NOMO-1 treated with dmso at 0.1 percent for 144 hours (cell line): ENCODE measurements around the gene TLE5.
"Not testable (repeated sequence)": the region's sequence is repeated elsewhere in the genome, so short reads cannot be mapped to it uniquely, and the experiment has no call there.

Experiments used
- DNase-seq: peaks from one replicate; lab custom pipeline; 2025; ENCODE audit not compliant: unreplicated experiment; lab: John Stamatoyannopoulos, UW

TLE5 gene

DNA sequence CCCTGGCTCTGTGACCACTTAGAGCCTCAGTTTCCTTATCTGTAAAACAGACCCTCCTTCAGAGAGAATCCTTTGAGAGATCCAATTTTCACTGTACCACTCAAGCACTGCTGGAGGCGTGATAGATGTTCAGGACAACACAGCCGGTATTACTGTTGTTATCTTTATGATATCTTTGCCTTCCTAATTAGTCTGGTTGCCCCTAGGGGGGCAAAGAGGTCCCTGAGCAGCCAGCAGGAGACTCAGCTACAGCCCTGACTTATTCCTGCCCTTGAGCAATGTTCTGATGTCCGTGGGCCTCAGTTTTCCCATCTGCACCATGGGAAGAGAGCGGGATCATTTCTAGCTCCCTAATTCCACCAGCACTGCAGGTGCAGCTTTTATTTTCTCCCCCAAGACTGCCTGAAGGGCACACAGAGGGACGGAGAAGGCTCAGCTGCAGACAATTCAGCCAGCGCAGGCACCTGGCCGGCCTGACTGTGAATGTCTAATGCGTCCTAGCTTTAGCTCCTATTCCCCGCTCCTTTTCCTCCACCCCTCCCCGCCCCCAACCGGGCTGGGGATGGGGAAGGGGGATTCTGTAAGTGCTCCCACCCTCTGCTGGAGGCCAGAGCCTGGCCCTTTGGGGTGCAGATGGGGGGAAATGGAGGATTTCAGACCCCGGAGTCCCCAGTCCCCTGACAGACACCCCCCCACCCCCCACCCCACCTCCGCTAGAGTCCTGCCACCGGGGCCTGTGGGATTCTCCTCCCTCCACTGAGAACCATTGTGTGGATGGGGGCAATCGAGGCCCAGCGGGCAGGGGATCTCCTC, 16.2 kb downstream of the TLE5 start:
- DNase-seq, result no peak

- no peak for DNase-seq
Measured at GRCh38 chr19:3045191-3045590, 17.1 kb downstream of the TLE5 start.

DNA sequence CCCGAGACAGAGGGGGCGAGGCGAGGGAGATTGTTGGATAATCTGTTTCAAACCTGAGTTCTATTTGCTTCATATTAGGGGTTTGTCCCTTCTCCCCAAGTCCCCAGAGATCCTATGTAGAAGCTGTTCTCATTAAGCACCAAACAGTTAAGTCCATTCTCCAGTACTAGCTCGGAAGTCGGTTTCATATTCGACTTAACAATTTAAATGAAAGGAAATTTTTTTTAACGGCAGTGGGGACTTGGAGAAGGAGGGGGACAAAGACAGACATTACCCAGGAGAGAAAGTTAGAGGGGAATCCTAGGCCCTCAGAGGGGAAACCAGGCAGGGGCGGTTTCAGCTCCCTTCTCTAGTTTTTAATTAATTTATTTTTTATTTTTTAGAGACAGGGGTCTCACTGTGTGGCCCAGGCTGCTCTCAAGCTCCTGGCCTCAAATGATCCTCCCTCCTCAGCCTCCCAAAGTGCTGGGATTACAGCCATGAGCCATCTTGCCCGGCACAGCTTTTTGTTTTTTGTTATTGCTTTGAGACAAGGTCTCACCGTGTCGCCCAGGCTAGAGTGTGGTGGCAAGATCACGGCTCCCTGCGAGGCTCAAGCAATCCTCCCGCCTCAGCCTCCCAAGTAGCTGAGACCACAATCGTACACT, 19.6 kb downstream of the TLE5 start:
- DNase-seq, result no peak

DNA sequence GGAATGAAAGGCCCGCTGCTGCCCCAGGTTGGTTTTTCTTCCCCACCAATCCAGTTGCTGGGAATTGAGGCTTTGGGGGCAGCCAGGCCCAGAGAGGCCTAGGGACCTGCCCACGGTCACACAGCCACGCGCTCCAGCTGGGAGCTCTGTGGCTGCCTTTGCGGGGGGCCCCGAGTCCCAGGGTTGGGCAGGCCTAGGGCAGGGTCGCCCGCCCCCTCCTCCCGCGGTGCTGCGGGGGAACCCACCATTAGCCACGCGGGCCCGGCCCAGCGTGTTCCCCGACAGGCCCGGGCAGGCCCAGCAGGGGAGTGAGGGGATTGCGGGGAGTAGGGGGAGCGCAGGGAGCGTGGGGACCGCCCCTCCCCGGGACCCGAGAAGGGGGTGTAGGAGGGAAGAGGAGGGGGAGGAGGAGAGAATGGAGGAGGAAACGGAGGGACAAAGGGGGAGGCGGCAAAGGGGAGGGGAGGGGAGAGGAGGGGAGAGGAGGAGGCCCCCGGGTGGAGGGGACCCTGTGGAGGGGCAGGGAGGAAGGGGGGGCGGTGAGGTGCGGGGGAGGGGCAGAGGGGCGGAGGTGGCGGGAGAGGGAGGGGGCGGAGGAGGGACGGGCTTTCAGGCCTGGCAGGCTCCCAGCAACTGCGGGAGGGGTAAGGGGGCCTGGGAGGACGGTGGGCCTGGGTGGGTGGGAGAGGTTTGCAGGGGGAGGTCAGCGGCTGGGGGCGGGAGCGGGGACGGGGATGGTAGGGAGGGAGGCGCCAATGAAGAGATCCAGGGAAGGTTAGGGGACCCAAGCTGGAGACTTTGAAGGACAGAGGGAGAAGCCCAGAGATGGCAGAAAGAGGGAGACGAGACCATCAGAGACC, 20.3 kb downstream of the TLE5 start:
- DNase-seq, result no peak

- no peak for DNase-seq
Measured at GRCh38 chr19:3041327-3041726, 21.0 kb downstream of the TLE5 start.

DNA sequence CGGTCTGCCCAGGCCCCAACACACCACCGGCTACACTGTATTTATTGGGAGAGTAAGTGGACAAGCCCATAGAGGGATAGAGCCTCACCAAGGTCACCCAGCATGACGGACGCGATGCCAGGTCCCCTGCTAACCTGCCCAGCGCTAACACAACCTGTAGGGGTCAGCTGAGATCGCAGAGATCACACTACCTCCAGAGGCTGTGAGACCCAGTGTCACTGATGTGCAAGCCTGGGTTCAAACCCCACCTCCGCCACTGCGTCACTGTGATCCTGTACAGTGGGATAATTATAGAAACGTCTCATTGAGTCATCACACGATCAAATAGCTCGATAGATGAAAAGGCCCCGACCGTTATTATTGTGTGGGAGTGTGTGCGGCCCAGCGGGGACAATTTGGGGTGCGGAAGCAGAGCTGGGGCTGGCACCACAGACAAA, 22.6 kb downstream of the TLE5 start:
- no peak for DNase-seq

GRCh38 chr19:3039125-3039524, 23.2 kb downstream of the TLE5 start:
- no peak for DNase-seq

DNA sequence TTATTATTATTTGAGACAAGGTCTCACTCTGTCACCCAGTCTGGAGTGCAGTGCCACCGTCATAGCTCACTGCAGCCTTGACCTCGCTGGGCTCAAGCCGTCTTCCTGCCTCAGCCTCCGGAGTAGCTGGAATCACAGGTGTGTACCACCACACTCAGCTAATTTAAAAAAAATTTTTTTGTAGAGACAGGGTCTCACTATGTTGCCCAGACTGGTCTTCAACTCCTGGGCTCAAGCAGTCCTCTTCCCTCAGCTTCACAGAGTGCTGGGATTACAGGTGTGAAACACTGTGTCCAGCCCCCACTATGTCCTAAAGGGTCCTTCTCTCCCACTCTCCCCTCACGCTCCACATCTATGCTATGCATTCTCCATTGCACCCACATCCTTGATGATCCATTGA, 24.1 kb downstream of the TLE5 start:
- DNase-seq, result no peak

GRCh38 chr19:3036977-3037544, 25.2 kb downstream of the TLE5 start:
- DNase-seq, result not testable (repeated sequence)

DNA sequence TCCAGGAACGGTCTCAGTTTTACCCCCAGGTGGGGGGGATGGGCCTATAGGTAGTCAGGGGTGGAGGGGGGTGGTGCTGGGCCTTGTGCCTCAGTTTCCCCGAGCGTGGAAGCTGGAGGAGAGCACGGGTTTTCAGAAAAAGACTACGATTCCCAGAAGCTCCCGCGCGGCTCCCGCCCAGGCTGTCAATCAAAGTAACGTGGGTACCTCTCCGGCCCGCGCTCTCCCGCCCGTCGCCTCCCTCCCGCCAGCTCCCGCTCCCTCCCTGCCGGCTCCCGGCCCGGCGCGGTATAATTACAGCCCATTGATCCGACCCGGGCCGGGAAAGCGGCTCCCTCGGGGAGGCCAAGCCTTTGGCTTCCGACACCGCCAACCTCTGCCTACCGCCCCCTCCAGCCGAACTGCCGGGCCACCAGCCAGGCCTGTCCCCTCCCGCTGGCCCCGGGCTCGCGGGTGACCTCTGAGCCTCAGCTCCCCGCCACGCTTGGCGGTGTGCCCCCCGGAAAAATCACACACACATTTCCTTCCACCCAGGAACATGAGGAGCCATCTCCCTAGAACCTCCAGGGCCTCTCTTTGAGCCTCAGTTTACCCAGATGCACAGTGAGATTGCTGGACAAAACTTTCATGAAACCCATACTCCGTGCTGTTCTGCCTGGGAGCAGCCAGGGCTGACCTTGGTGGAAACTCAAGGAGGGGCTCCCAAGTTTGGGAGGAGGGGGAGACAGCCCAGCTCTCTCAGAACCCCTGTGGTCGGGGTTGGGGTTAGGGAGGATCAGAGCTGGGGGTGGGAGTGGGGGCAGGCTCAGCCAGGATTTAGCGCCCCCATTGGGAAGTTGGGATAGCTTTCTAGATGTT, 25.9 kb downstream of the TLE5 start:
- peak; percentile 89 for DNase-seq

DNA sequence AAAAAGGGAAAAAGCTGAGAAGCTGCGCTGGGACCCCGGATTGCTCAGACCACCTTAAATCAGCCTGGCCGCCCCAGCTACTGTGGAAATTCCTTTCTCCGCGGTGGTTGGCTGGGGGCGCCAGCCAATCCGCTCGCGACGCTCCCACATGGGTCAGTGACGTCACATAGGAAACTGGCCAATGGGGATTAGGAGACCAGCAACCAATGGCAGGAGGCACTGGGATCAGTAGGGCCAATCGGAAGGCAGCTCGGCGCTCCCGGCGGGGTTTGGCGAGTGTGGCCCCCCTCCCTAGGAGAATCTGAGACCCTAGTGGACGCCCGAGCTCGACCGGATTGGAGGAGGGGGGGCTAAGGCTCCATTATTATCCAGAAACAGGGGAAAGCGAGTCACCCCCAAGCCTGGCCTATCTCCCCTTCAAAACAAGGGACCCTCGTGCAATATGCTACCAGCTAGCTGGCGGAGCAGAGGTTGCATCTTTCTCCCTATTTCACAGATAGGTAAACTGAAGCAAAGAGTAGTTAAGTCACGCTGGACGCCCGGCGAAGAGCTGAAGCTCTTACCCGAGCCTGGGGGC, 26.7 kb downstream of the TLE5 start:
- peak; percentile 94 for DNase-seq

- peak; percentile 15 for DNase-seq
Measured at GRCh38 chr19:3034656-3035541, 27.4 kb downstream of the TLE5 start.

- no peak for DNase-seq
Measured at GRCh38 chr19:3034406-3034655, 28.0 kb downstream of the TLE5 start.

DNA sequence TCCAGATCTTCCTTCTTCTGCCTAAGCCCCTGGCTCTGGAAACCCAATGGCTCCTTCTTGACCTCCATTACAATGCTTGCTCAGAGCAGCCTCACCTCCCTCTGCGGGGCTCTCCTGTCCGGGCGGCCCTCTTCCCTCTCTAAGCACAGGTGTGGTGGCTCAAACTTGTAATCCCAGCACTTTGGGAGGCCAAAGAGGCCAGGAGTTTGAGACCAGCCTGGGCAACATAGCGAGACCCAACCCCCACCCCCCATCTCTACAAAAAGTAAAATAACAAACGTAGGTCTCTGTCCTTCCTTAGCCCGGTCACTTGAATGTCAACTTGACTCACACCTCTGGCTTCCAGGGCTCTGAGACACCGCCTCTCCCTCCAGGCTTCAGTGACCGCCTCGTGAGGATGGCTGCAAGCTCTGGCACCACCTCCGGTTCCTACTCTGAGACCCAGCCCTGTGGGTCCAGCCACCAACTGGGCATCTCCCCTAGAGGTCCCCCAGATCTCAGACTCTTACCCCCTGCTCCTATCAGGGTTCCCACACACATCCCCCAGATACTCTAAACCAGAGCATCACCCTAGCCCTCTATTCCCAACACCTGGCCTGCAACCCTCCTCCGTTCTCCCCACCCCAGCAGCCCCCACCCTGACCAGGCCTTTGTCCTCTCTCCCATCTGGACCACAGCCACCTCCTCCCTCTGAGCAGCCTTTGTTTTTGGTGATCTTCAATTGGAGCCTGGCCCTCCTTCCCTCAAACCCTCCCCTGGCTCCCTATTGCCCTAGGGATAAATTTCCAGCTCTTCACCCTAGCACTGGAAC, 28.5 kb downstream of the TLE5 start:
- no peak for DNase-seq

DNA sequence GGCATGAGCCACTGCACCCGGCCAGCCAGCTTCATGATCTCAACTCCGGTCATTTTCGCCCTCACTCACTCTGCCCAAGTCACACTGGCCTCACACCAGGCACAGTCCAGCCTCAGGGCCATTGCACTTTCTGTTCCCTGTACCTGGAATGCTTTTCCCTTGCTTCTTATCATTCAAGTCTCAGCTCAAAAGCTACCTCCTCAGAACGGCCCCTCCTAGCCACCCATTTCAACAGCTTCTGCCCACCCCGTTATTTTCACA, 30.8 kb downstream of the TLE5 start:
- no peak for DNase-seq

DNA sequence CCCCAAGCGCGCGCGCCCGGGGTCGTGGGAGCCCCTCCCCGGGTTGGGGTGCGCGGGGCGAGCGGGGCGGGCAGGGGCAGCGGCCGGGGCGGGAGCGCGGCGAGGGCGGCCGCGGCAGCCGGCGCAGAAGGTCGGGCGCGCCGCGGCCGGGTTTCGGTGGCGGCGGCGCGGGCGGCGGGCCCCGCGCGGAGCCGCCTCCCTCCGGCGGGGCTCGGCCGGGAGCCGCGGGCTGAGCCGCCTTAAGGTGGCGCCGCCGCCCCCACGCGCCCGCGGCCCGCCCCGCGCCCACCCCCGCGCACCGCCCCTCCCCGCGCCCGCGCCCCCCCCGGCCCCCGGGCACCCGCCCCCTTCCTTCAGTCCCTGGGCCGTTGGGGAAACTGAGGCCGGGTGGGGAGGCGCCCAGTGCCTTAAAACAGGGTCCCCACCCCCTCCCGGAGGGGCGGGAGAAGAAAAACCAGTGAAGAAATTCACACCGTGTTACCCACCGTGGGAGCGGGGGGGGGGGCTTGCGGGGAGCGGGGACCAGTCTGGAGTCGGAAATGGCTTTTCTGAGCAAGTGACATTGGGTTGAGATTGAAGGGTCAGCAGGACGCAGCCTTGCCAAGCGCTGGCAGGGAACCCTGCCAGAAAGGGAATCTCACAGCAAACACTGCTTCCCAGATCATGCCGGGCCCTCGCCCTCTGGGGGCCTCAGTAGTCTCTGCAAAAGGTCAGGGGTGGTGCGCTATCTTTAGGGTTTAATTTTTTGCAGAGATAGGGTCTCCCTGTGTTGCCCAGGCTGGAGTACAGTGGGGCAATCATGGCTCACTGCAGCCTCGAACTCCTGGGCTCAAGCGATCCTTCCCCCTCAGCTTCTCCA, 33.0 kb downstream of the TLE5 start, which contains the start of gene TLE2:
Gene TLE2 (minus strand): TSS at position 216 of the 859 bp plus-strand sequence. CDS start 376 bp downstream, outside the sequence.
- DNase-seq, result no peak

DNA sequence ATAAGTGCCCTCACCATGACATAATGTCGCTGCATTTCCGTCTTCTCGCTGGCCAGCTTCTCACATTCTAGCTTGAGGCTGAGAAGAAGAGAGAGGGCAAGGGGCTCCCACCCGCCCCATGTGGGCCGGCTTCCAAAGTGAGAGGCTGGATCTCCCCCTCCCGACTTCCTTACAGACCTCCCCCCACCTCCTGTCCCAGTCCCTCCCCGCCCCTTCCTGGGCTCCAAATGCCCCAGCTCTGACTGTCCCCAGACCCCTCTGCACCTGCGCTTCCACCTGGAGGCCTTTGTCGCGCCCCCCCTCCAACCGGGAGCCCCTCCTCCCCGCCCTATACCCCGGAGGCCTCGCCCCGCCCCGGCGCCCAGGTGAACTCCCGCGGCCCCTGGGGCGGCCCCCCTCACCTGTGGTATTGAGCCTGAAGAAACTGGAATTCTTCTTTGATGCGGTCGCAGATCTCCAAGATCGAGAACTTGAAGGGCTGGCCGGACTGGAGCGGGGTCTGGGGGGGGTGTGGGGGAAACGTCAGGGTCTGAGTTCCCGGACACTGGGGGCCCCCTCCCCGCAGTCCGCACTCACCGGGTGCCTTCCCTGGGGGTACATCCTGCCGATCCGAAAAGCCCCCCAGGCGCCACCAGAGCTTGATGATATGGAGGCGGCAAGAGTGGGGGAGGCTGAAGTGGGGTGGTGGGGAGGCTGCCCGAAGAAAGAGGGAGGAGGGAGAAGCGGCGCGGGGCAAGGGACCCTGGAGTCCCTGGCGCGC, 33.8 kb downstream of the TLE5 start:
- no peak for DNase-seq
